ENCODE measurements around the gene PDE6G. TPM values are rescaled to one million over a fixed set of nuclear protein-coding genes. Genes with fewer than 3 reads are reported as not detected.

The PDE6G gene
- total RNA-seq, 1 donor from 2014 or later, result 0.50 TPM

GRCh38 chr17:81644976-81645952, 11.1 kb downstream of the PDE6G start:
- no peaks in the 10 kb centered on the region for H3K36me3 Mint-ChIP-seq (ENCODE audit: insufficient read depth)
- no peak for DNase-seq (ENCODE audit: low spot score, unreplicated experiment)
- H3K9me3 Mint-ChIP-seq (ENCODE audit: low read depth), result no peaks in the 10 kb centered on the region
- peaks cover 7% of the 10 kb centered on the region for H3K27me3 Mint-ChIP-seq
- no peak overlapping the region for H3K27ac Mint-ChIP-seq
- no peaks in the 10 kb centered on the region for H3K4me1 Mint-ChIP-seq (ENCODE audit: low read depth)
- no peak overlapping the region for H3K4me3 Mint-ChIP-seq (ENCODE audit: low read depth)
- TF ChIP-seq, protein P1, sequence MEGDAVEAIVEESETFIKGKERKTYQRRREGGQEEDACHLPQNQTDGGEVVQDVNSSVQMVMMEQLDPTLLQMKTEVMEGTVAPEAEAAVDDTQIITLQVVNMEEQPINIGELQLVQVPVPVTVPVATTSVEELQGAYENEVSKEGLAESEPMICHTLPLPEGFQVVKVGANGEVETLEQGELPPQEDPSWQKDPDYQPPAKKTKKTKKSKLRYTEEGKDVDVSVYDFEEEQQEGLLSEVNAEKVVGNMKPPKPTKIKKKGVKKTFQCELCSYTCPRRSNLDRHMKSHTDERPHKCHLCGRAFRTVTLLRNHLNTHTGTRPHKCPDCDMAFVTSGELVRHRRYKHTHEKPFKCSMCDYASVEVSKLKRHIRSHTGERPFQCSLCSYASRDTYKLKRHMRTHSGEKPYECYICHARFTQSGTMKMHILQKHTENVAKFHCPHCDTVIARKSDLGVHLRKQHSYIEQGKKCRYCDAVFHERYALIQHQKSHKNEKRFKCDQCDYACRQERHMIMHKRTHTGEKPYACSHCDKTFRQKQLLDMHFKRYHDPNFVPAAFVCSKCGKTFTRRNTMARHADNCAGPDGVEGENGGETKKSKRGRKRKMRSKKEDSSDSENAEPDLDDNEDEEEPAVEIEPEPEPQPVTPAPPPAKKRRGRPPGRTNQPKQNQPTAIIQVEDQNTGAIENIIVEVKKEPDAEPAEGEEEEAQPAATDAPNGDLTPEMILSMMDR (IDR thresholded peaks at IDR 0.05; ENCODE audit: unreplicated experiment), result no peak

DNA sequence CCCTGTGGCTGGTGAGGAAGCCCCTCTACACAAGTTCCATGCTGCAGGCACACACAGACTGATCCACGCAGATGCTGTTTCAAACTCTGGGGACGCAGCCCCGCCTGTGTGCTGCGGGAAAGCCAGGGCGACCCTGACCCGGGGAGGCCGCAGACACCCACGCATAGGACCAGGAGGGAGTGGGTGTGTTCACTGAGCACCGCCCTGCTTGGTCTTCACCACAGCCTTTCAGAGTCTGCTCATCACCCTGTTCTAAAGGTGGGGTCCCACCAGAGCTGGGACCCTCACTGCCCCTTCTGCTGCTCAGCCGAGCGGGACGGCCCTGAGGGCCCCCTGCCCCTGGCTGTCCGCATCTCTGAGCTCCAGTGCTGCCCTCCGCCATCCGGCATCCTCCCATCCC, 11.8 kb downstream of the PDE6G start:
- Mint-ChIP-seq H3K9me3 (ENCODE audit: low read depth) (no peaks in the 10 kb centered on the region), H3K27ac (no peak overlapping the region), H3K36me3 (ENCODE audit: insufficient read depth) (no peaks in the 10 kb centered on the region), H3K4me1 (ENCODE audit: low read depth) (no peaks in the 10 kb centered on the region), H3K27me3 (peaks cover 7% of the 10 kb centered on the region), H3K4me3 (ENCODE audit: low read depth) (no peak overlapping the region)
- TF ChIP-seq, protein P1 (IDR thresholded peaks at IDR 0.05; ENCODE audit: unreplicated experiment), result no peak
- DNase-seq (ENCODE audit: low spot score, unreplicated experiment), result no peak

GRCh38 chr17:81641825-81642489, 14.4 kb downstream of the PDE6G start:
- Mint-ChIP-seq H3K4me3 (ENCODE audit: low read depth) (no peak overlapping the region), H3K36me3 (ENCODE audit: insufficient read depth) (no peaks in the 10 kb centered on the region), H3K27ac (no peak overlapping the region), H3K27me3 (peaks cover 3% of the 10 kb centered on the region), H3K9me3 (ENCODE audit: low read depth) (no peaks in the 10 kb centered on the region), H3K4me1 (ENCODE audit: low read depth) (peaks cover 1% of the 10 kb centered on the region)
- TF ChIP-seq, protein P1 (IDR thresholded peaks at IDR 0.05; ENCODE audit: unreplicated experiment), result no peak
- DNase-seq (ENCODE audit: low spot score, unreplicated experiment), result no peak

DNA sequence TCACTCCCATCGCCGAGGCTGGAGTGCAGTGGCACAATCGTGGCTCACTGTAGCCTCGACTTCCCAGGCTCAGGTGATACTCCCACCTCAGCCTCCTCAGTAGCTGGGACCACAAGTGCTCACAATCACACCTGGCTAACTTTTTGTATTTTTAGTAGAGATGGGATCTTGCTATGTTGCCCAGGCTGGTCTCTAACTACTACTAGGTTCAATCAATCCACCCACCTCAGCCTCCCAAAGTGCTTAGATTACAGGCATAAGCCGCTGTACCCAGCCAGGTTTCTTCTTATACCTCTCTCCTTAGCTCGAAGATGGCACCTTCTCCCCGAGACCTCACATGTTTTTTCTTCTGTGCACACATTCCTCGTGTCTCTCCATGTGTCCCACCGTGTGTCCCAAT, 16.3 kb downstream of the PDE6G start:
- H3K9me3 Mint-ChIP-seq (ENCODE audit: low read depth), result no peaks in the 10 kb centered on the region
- TF ChIP-seq, protein P1 (IDR thresholded peaks at IDR 0.05; ENCODE audit: unreplicated experiment), result no peak
- no peaks in the 10 kb centered on the region for H3K27me3 Mint-ChIP-seq
- no peak overlapping the region for H3K4me3 Mint-ChIP-seq (ENCODE audit: low read depth)
- H3K27ac Mint-ChIP-seq, result no peak overlapping the region
- no peak for DNase-seq (ENCODE audit: low spot score, unreplicated experiment)
- no peaks in the 10 kb centered on the region for H3K36me3 Mint-ChIP-seq (ENCODE audit: insufficient read depth)
- H3K4me1 Mint-ChIP-seq (ENCODE audit: low read depth), result peaks cover 11% of the 10 kb centered on the region

GRCh38 chr17:81638683-81639082, 17.7 kb downstream of the PDE6G start:
- no peak for DNase-seq (ENCODE audit: low spot score, unreplicated experiment)
- Mint-ChIP-seq H3K36me3 (ENCODE audit: insufficient read depth) (no peaks in the 10 kb centered on the region), H3K9me3 (ENCODE audit: low read depth) (no peaks in the 10 kb centered on the region), H3K27me3 (no peaks in the 10 kb centered on the region), H3K27ac (peak overlapping the region; percentile 49), H3K4me1 (ENCODE audit: low read depth) (peaks cover 11% of the 10 kb centered on the region), H3K4me3 (ENCODE audit: low read depth) (no peak overlapping the region)
- TF ChIP-seq, protein P1 (IDR thresholded peaks at IDR 0.05; ENCODE audit: unreplicated experiment), result no peak
